LNCAP (cell line): ENCODE measurements around the gene ZNF536.

Source experiments
- CTCF ChIP-seq: fragments of 450-650 bp; IDR thresholded peaks from 2 replicates; pipeline ENCODE4 v1.5.1; 2017; ENCODE audit warnings: mild to moderate bottlenecking

Gene ZNF536

GRCh38 chr19:30393729-30394480 is 21.7 kb downstream of the ZNF536 start:
- TF ChIP-seq CTCF = no peak

- TF ChIP-seq CTCF = no peak
These were observed 22.4 kb downstream of the ZNF536 start for GRCh38 chr19:30394481-30395151.

- no peak for TF ChIP-seq CTCF
These were observed 23.1 kb downstream of the ZNF536 start for GRCh38 chr19:30395283-30395682.

GRCh38 chr19:30401956-30402355 is 29.8 kb downstream of the ZNF536 start:
- no peak for TF ChIP-seq CTCF

- TF ChIP-seq CTCF = no peak
These were observed 30.4 kb downstream of the ZNF536 start for GRCh38 chr19:30402436-30403202.

GRCh38 chr19:30403203-30403985 is 31.2 kb downstream of the ZNF536 start:
- no peak for TF ChIP-seq CTCF
